ENCODE data around the gene NEIL1.

DNA sequence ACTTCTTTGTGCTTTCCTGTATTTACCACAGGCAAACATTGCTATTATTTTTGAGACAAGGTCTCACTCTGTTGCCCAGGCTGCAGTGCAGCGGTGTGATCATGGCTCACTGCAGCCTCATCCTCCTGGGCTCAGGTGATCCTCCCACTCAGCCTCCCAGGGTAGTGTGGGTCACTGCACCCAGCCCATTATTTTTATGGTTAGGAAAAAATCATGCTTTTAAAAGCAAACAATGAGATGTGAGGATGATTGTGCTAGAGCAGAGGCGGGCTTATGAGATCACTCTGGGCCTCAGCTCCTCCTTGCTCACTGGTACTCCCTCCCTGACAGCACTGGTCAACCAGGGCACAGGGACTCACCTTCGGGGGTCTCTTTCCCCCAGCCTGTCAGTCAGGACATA is 19.3 kb downstream of the NEIL1 start:
- no peak for TF ChIP-seq YY1 (IDR thresholded peaks at IDR 0.05; ENCODE audit: insufficient read depth, insufficient read length)
- TF ChIP-seq SUZ12 (IDR thresholded peaks at IDR 0.05; ENCODE audit: extremely low read depth, insufficient read depth, insufficient read length): no peak
- TF ChIP-seq ZNF274 (IDR thresholded peaks at IDR 0.05; ENCODE audit: low read depth, low read length): no peak
